HEK293T (cell line): ENCODE results near the gene RBFOX2.

ENCODE experiments used
- BHLHE40 ChIP-seq: fragments of 450-650 bp; IDR thresholded peaks from 2 replicates; pipeline ENCODE4 v1.6.1; 2016; ENCODE audit warnings: mild to moderate bottlenecking, moderate library complexity, borderline replicate concordance
- CTBP1 ChIP-seq: fragments of 450-650 bp; IDR thresholded peaks from 2 replicates; pipeline ENCODE4 v1.6.1; 2016; ENCODE audit warnings: borderline replicate concordance
- ELF4 ChIP-seq: fragments of 450-650 bp; IDR thresholded peaks from 2 replicates; pipeline ENCODE4 v1.6.1; 2017; ENCODE audit warnings: antibody characterized with exemption
- FOXA1 ChIP-seq: fragments of 450-650 bp; IDR thresholded peaks from 2 replicates; pipeline ENCODE4 v1.6.1; 2016; ENCODE audit warnings: mild to moderate bottlenecking
- FOXK2 ChIP-seq: fragments of 450-650 bp; IDR thresholded peaks from 2 replicates; pipeline ENCODE4 v1.6.1; 2016; ENCODE audit warnings: mild to moderate bottlenecking
- L3MBTL2 ChIP-seq: fragments of 450-650 bp; conservative IDR thresholded peaks from 2 replicates; pipeline ENCODE4 v1.6.1; 2016; ENCODE audit warnings: mild to moderate bottlenecking
- NFRKB ChIP-seq: fragments of 450-650 bp; IDR thresholded peaks from 2 replicates; pipeline ENCODE4 v1.6.1; 2016; ENCODE audit warnings: mild to moderate bottlenecking, moderate library complexity
- SP1 ChIP-seq: fragments of 450-650 bp; IDR thresholded peaks from 2 replicates; pipeline ENCODE4 v1.6.1; 2017
- SUZ12 ChIP-seq: fragments of 450-650 bp; IDR thresholded peaks from 2 replicates; pipeline ENCODE4 v1.6.1; 2016; ENCODE audit warnings: mild to moderate bottlenecking
- TARDBP ChIP-seq: fragments of 450-650 bp; IDR thresholded peaks from 2 replicates; pipeline ENCODE4 v1.6.1; 2016
- TF ChIP-seq, protein P1 (sequence below): fragments of 450-650 bp; IDR thresholded peaks from 2 replicates; pipeline ENCODE4 v1.6.1; 2016

DNA sequence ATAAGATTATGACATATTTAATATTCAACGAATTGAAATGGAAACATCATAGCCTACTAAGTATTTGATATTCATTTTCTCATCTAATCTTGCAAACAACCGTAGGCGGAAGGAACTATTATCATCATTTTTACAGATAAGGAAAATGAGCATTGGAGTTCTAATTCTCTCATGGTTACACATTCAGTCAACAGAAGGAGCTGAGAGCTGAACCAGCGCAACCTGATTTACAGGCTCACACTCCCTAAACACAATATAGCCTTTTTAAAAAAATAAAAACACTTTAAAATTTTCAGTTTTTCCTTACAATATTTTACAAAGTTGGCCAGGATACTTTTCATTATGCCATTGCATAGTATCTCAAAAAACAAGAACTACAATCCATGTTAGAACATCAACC is 236.1 kb downstream of the RBFOX2 start:
- TF ChIP-seq L3MBTL2 (no peak), TARDBP (no peak), SUZ12 (no peak), FOXK2 (no peak), FOXA1 (no peak), SP1 (no peak), ELF4 (no peak), BHLHE40 (no peak), NFRKB (no peak), CTBP1 (no peak)
- TF ChIP-seq, protein P1, sequence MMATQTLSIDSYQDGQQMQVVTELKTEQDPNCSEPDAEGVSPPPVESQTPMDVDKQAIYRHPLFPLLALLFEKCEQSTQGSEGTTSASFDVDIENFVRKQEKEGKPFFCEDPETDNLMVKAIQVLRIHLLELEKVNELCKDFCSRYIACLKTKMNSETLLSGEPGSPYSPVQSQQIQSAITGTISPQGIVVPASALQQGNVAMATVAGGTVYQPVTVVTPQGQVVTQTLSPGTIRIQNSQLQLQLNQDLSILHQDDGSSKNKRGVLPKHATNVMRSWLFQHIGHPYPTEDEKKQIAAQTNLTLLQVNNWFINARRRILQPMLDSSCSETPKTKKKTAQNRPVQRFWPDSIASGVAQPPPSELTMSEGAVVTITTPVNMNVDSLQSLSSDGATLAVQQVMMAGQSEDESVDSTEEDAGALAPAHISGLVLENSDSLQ = no peak
